Smooth muscle cell (in vitro differentiated cells): ENCODE results near the gene CIDEA. TPM values are rescaled to one million over a fixed set of nuclear protein-coding genes. Genes with fewer than 3 reads are reported as not detected.
"Not testable (repeated sequence)": the region's sequence is repeated elsewhere in the genome, so short reads cannot be mapped to it uniquely, and the experiment has no call there.

ENCODE experiments used
- DNase-seq: peaks from one replicate; lab custom pipeline; 2025; ENCODE audit not compliant: unreplicated experiment; lab: John Stamatoyannopoulos, UW
- H2AFZ ChIP-seq: fragments of 200-600 bp; sonication (generic); 2 replicates; pipeline ENCODE4 v1.6.0; 2016; ENCODE audit warnings: antibody characterized with exemption, low read depth, mild to moderate bottlenecking
- H3F3A ChIP-seq: fragments of 200-600 bp; sonication (generic); 2 replicates; pipeline ENCODE4 v1.6.0; 2017; ENCODE audit warnings: antibody characterized with exemption, low read depth
- H3K27ac ChIP-seq: fragments of 200-600 bp; sonication (generic); 2 replicates; pipeline ENCODE4 v1.5.1; 2016; ENCODE audit warnings: low read depth, mild to moderate bottlenecking
- H3K27me3 ChIP-seq: fragments of 200-600 bp; sonication (generic); 2 replicates; pipeline ENCODE4 v1.6.1; 2016; ENCODE audit warnings: low read depth, mild to moderate bottlenecking
- H3K36me3 ChIP-seq: fragments of 200-600 bp; sonication (generic); 2 replicates; pipeline ENCODE4 v1.5.1; 2016; ENCODE audit warnings: low read depth
- H3K4me1 ChIP-seq: fragments of 200-600 bp; sonication (generic); 2 replicates; pipeline ENCODE4 v1.5.1; 2016; ENCODE audit warnings: low read depth
- H3K4me2 ChIP-seq: fragments of 200-600 bp; sonication (generic); 2 replicates; pipeline ENCODE4 v1.6.0; 2016; ENCODE audit warnings: mild to moderate bottlenecking
- H3K4me3 ChIP-seq: fragments of 200-600 bp; sonication (generic); 2 replicates; pipeline ENCODE4 v1.5.1; 2016; ENCODE audit warnings: mild to moderate bottlenecking
- H3K79me2 ChIP-seq: fragments of 200-600 bp; sonication (generic); 2 replicates; pipeline ENCODE4 v1.6.0; 2016; ENCODE audit warnings: low read depth, mild to moderate bottlenecking
- H3K9ac ChIP-seq: fragments of 200-600 bp; sonication (generic); 2 replicates; pipeline ENCODE4 v1.6.0; 2016; ENCODE audit warnings: low read depth
- H3K9me3 ChIP-seq: fragments of 200-600 bp; sonication (generic); replicated peaks from 2 replicates; pipeline ENCODE4 v1.5.1; 2016; ENCODE audit warnings: low read depth
- H4K20me1 ChIP-seq: fragments of 200-600 bp; sonication (generic); 2 replicates; pipeline ENCODE4 v1.6.0; 2016; ENCODE audit warnings: low read depth
- WGBS: methylation state at CpG from one replicate; pipeline ENCODE4 v1.1.7; 2016; ENCODE audit warnings: low lambda C conversion rate; 5-methylcytosine and 5-hydroxymethylcytosine counted together
- polyA plus RNA-seq: library from polyadenylated mRNA; unstranded; fragments of >200 nt; fragmentation: Nextera tagmentation; extraction: Ambion mirVana; gene quantifications from 2 replicates; pipeline ENCODE4 v1.2.1, GENCODE V29; 2016
- total RNA-seq: library from RNA; depleted of rRNA; stranded (reverse); fragments of >200 nt; gene quantifications from 2 replicates; pipeline ENCODE4 v1.2.3, GENCODE V29; 2014
- TF ChIP-seq, protein P1 (sequence below): fragments of 200-600 bp; sonication (generic); IDR thresholded peaks from 2 replicates; pipeline ENCODE4 v1.5.1; 2017; ENCODE audit warnings: borderline replicate concordance, mild to moderate bottlenecking, antibody characterized with exemption; ENCODE audit not compliant: insufficient read depth, poor library complexity, severe bottlenecking

CIDEA gene
- total and polyA plus RNA-seq, 2 experiments from 2014 or later = not detected

DNA sequence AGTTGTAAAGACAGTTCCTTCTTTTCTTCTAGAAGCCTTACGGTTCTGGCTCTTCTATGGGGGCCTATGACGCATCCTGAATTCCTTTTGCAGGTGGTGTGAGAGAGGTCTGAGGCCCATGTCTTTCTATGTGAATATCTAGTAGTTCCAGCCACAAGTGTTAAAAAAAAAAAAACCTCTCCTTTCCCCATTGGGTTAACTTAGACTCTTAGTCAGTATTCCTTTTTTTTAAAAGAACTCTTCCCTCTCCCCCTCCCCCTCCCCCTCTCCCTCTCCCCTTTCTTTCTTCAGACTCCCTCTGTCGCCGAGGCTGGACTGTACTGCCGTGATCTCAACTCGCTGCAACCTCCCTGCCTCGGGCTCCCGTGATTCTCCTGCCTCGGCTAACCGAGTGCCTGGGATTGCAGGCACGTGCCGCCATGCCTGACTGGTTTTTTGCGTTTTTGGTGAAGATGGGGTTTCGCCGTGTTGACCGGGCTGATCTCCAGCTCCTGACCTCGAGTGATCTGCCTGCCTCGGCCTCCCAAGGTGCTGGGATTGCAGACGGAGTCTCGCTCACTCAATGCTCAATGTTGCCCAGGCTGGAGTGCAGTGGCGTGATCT is 11.4 kb upstream of the CIDEA start:
- Histone ChIP-seq H3K36me3 (no peaks in the 10 kb centered on the region), H4K20me1 (no peaks in the 10 kb centered on the region), H3K27ac (no peak overlapping the region), H3K79me2 (no peaks in the 10 kb centered on the region), H3F3A (no peaks in the 10 kb centered on the region), H3K27me3 (peaks cover 26% of the 10 kb centered on the region), H3K9me3 (no peaks in the 10 kb centered on the region), H3K4me2 (no peak overlapping the region), H3K9ac (no peak overlapping the region), H3K4me3 (no peak overlapping the region), H2AFZ (no peak overlapping the region), H3K4me1 (no peaks in the 10 kb centered on the region)
- TF ChIP-seq, protein P1, sequence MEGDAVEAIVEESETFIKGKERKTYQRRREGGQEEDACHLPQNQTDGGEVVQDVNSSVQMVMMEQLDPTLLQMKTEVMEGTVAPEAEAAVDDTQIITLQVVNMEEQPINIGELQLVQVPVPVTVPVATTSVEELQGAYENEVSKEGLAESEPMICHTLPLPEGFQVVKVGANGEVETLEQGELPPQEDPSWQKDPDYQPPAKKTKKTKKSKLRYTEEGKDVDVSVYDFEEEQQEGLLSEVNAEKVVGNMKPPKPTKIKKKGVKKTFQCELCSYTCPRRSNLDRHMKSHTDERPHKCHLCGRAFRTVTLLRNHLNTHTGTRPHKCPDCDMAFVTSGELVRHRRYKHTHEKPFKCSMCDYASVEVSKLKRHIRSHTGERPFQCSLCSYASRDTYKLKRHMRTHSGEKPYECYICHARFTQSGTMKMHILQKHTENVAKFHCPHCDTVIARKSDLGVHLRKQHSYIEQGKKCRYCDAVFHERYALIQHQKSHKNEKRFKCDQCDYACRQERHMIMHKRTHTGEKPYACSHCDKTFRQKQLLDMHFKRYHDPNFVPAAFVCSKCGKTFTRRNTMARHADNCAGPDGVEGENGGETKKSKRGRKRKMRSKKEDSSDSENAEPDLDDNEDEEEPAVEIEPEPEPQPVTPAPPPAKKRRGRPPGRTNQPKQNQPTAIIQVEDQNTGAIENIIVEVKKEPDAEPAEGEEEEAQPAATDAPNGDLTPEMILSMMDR = no peak
- DNase-seq = no peak
- 96% methylated on average over 17 of the region's 21 CpGs for WGBS

DNA sequence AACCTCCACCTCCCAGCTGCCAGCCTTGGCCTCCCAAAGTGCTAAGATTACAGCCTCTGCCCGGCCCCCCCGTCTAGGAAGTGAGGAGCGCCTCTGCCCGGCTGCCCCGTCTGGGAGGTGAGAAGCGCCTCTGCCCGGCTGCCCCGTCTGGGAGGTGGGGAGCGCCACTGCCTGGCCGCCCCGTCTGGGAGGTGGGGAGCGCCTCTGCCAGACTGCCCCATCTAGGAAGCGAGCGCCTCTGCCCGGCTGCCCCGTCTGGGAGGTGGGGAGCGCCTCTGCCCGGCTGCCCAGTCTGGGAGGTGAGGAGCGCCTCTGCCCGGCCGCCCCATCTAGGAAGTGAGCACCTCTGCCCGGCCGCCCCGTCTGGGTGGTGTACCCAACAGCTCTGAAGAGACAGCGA is 10.9 kb upstream of the CIDEA start:
- H3K79me2 ChIP-seq = not testable (repeated sequence)

DNA sequence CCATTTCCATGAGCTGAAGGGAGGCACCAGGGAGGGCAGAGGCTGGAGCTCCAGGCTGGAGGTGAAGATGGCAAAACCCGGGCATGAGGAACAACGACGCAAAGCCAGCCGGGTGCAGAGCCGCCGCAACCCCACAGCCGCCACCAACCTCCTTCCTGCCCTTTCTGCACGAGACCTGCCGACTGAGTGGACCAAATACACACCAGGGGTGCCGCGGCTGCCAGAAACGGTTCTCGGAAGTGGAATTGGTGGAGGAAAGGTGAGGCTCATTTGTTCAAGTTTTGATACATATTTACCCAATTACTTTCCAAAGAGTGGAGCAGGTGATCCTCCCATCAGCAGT is 8.4 kb upstream of the CIDEA start:
- no peak overlapping the region for H2AFZ ChIP-seq
- no peaks in the 10 kb centered on the region for H3K9me3 ChIP-seq
- H3K79me2 ChIP-seq = no peaks in the 10 kb centered on the region
- no peaks in the 10 kb centered on the region for H4K20me1 ChIP-seq
- no peaks in the 10 kb centered on the region for H3K4me1 ChIP-seq
- no peak overlapping the region for H3K4me3 ChIP-seq
- TF ChIP-seq, protein P1 = no peak
- no peak overlapping the region for H3K9ac ChIP-seq
- H3F3A ChIP-seq = no peaks in the 10 kb centered on the region
- no peak overlapping the region for H3K4me2 ChIP-seq
- 96% methylated on average over 13 of the region's 13 CpGs for WGBS
- no peak overlapping the region for H3K27ac ChIP-seq
- H3K27me3 ChIP-seq = peaks cover 38% of the 10 kb centered on the region
- no peaks in the 10 kb centered on the region for H3K36me3 ChIP-seq
- no peak for DNase-seq

More for the DNA sequence above, 10.9 kb upstream of the CIDEA start:
- peaks cover 31% of the 10 kb centered on the region for H3K27me3 ChIP-seq
- not testable (repeated sequence) for H3K4me1 ChIP-seq, H3F3A ChIP-seq, H3K9me3 ChIP-seq, H3K36me3 ChIP-seq, H3K4me3 ChIP-seq, H2AFZ ChIP-seq, H3K4me2 ChIP-seq, H4K20me1 ChIP-seq, H3K27ac ChIP-seq, DNase-seq, H3K9ac ChIP-seq
- 98% methylated on average over 25 of the region's 25 CpGs for WGBS

DNA sequence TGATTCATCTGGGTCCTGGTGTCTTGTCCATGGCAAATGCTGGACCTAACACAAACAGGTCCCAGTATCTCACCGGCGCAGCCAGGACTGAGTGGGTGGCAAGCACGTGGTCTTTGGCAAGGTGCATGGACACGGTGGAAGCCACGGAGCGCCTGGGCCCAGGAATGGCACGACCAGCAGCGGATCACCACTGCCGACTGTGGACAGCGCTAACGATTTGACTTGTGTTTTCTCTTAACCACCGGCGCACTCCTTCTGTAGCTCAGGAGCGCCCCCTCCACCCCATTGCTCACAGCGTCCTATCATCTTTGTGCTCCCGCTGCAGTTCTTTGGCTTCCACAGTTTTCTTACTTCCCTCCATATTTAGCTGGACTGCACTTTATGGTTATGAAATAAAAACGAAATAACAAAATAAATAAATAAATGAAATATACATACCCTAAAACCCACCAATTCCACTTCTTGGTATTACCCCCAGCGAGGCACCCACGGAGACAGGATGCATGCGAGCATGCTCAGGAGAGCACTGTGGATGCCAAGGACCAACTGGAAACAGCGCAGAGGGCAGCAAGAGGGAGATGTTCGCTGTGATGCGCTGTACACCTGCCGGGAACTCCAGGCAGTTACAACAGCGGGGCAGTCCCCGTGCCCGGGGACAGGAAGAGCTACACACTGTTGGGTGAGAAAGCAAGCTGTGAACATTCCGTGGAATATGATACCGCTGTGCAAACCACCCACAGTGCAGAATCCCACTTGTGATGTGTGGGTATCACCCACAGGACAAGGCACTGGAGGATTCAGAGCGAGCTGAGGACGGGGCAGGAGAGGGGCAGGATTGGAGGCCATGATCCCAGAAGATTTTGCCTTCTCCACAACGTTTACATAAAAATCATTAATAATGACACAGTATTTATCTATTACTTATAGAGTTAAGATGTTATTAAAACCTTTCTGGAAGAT is 7.0 kb upstream of the CIDEA start:
- TF ChIP-seq, protein P1 = peak; percentile 23
- H2AFZ ChIP-seq = no peak overlapping the region
- no peaks in the 10 kb centered on the region for H4K20me1 ChIP-seq
- H3K4me2 ChIP-seq = no peak overlapping the region
- no peak overlapping the region for H3K27ac ChIP-seq
- no peaks in the 10 kb centered on the region for H3K9me3 ChIP-seq
- H3F3A ChIP-seq = no peaks in the 10 kb centered on the region
- H3K27me3 ChIP-seq = peaks cover 52% of the 10 kb centered on the region
- H3K9ac ChIP-seq = no peak overlapping the region
- no peaks in the 10 kb centered on the region for H3K36me3 ChIP-seq
- H3K4me1 ChIP-seq = no peaks in the 10 kb centered on the region
- H3K79me2 ChIP-seq = no peaks in the 10 kb centered on the region
- H3K4me3 ChIP-seq = no peak overlapping the region
- 44% methylated on average over 32 of the region's 32 CpGs for WGBS
- DNase-seq = no peak
